A549 treated with Hydrocortisone at 1 μM for 4 hours (cell line): Measurements from ENCODE around the gene GFI1B. TPM values are rescaled to one million over a fixed set of nuclear protein-coding genes. Genes with fewer than 3 reads are reported as not detected.

Experiments
- total RNA-seq: library from RNA; stranded (reverse); fragments of 200-300 nt; extraction: Qiagen RNA extraction; gene quantifications from 5 replicates; pipeline ENCODE4 v1.2.3, GENCODE V29; 2022

GFI1B gene
- 0.07 to 0.20 TPM (median 0.10 TPM) in 5 replicates for total RNA-seq

GRCh38 chr9:132978451-132979131, at the start of gene GFI1B:
TSS of gene GFI1B (plus strand) at chr9:132978694. CDS start at chr9:132986679, 7,985 bp downstream.

GRCh38 chr9:132944294-132945185, 34.0 kb upstream of the GFI1B start, which contains the start of gene TSC1:
TSS of gene TSC1 (minus strand) at chr9:132944616. CDS start at chr9:132928872, 15,744 bp downstream.

GRCh38 chr9:133030317-133031129, 52.0 kb downstream of the GFI1B start, which contains the start of gene GTF3C5:
TSS of gene GTF3C5 (plus strand) at chr9:133030997. CDS start at chr9:133031012, 15 bp downstream.

Other genes starting within 250 kb of the GFI1B start
- gene AK8, start 100.4 kb upstream of the GFI1B start, total RNA-seq = 0.83 to 1.3 TPM (median 1.2 TPM) in 5 replicates
- gene SPACA9, start 99.8 kb upstream of the GFI1B start, total RNA-seq = 3.8 to 6.1 TPM (median 5.2 TPM) in 5 replicates
- 14.9 to 18.6 TPM (median 15.6 TPM) in 5 replicates for gene TSC1, start 34.1 kb upstream of the GFI1B start, total RNA-seq
- gene GTF3C5, start 52.3 kb downstream of the GFI1B start, total RNA-seq = 60.6 to 65.1 TPM (median 64.8 TPM) in 5 replicates
- 0.40 to 0.69 TPM (median 0.51 TPM) in 5 replicates for gene CEL, start 83.3 kb downstream of the GFI1B start, total RNA-seq
- 23.7 to 27.9 TPM (median 25.9 TPM) in 5 replicates for gene RALGDS, start 142.5 kb downstream of the GFI1B start, total RNA-seq
- 1.5 to 2.5 TPM (median 1.7 TPM) in 5 replicates for gene GBGT1, start 185.2 kb downstream of the GFI1B start, total RNA-seq
- gene OBP2B, start 230.6 kb downstream of the GFI1B start, total RNA-seq = not detected in 5 replicates